Lung microvascular endothelial cell (primary cell): ENCODE results near the gene ATP13A4. TPM values are rescaled to one million over a fixed set of nuclear protein-coding genes. Genes with fewer than 3 reads are reported as not detected.
"Not testable (repeated sequence)": the region's sequence is repeated elsewhere in the genome, so short reads cannot be mapped to it uniquely, and the experiment has no call there.

ENCODE experiments used
- DNase-seq, 2 donors: peaks; one replicate each; pipeline versions ENCODE4 v3.0.0 to v3.0.0-alpha.2; 2010; ENCODE audit warnings: low read depth in 2 of 2
- total RNA-seq: library from RNA; depleted of rRNA; stranded (reverse); fragments of >200 nt; gene quantifications from 2 replicates; pipeline ENCODE4 v1.2.1, GENCODE V29; 2014

The ATP13A4 gene
- total RNA-seq, 1 donor from 2014 or later: not detected

DNA sequence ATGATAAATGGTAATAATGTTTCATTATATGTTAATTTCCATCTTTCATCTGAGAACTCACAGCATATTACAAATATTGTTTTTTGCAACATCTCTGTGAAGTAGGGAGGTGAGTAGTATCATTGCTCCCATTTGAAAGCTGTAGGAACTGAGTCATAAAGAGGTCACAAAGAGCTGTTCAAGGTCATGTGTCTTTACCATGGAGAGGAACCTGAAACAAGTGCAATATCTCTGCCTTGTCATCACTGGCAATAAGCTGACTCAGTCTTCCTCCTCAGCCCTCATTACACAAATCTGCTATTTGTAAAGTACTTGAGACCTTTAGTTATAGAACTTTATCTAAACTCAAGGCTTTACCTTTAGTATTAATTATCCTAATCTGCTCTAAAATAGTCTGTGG lies 4.4 kb upstream of the ATP13A4 start:
- DNase-seq: peak in 1 of 2 donors; percentile 5

DNA sequence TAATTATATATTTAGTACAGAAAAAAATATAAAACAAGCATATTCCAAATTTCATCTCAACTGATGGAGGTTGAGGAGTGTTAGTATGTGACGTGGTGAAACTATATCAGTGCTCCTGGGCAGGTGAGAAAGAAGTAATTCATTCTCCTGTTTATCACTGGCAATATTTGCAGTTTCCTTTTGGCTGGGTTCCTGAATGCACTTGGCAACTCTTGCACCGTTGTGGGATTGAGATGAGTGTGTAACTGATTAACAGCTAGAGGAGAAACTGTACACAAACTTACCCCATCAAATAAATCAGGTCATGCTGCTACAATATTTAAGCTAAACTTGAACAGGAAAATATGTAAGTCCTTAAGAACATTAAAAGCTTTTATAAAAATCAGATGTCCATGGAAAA lies 2.1 kb upstream of the ATP13A4 start:
- DNase-seq: no peak

DNA sequence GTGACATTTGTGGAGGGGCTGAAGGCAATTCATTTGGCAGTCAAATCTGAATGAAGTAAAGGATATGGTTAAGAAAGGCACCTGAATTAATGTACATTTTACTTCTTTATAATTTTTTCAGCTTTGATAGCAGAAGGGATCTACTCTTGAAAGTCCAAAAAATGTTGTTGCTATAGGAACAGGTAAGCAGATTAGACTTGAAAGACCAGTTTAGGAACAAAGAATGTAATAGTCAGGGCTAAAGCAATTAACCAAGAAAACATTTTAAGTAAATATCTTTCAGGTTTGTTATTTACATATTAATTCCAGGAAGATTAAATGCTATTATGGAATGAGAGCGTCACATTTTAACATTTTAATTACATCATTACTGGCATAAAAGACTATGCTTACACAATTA lies 1.1 kb downstream of the ATP13A4 start:
- DNase-seq: no peak

DNA sequence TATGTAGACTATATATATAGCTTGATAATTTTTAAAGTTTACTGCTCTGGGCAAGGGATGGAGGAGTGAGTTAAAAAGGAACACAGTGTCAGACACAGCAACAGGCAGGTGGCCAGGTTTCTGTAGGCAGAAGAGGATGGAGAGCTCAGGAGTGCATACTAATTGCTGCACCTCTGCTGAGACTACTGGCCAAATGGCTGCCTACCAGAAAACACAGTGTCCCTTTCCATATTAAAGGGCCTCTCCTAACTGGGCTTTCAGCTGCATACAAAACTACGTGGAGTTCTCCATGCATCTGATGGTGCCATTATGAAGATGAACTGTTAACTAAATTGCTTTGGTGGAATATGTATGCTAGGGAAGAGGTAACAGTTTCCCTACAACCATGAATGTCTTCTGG lies 1.8 kb downstream of the ATP13A4 start:
- no peak for DNase-seq

DNA sequence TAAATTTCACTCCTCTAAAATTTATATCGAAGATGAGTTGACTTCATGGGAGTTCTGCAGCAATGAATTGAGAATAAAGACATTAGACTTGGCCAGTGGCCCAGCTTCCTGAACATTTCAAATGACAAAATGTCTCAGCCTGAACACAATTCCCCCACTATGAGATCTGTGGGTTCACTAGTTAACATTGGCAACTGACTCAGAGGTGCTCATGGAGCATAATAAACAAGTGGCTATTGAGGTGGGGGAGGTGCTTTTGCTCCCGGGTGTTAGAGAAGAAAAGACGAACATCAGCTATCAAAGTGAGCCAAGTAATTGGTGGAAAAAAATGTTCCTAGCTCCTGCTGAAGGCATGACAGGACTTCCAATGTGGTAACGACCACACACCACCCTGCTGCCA lies 6.3 kb downstream of the ATP13A4 start:
- no peak for DNase-seq

DNA sequence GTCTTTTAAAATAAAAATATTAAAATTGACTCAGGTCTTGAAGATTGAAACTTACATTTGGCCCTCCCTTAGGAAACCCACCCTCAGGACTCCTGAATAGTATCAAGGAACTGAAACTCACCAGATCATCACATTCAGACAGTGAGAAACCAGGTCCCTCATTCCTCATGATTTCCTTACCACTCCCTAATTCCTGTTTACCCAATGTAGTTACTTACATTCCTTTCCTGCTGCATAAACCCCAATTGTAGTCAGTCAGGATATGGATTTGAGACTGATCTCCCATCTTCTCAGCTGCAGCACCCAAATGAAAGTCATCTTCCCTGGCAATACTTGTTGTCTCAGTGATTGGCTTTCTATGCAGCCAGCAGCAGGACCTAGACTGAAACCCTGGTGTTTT lies 8.6 kb downstream of the ATP13A4 start:
- no peak for DNase-seq

DNA sequence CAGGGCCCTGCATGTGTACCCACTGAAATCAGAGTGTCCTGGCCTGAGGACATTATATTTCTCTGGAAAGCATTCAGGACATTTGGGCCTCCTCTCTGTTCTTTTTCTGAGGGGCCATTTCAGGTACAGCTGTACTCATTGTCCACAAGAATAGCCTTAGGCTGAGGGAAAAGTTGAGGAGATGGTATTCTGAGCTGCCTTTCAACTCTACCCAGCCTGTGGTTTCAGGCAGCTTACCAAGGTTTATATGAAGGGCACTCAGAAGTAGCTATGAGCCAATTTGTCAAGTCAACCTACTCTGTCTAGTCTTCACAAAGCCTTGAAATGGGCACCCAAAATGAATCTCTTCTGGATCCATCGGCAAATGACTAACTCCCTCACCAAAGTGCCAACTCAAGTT lies 9.4 kb downstream of the ATP13A4 start:
- no peak for DNase-seq

DNA sequence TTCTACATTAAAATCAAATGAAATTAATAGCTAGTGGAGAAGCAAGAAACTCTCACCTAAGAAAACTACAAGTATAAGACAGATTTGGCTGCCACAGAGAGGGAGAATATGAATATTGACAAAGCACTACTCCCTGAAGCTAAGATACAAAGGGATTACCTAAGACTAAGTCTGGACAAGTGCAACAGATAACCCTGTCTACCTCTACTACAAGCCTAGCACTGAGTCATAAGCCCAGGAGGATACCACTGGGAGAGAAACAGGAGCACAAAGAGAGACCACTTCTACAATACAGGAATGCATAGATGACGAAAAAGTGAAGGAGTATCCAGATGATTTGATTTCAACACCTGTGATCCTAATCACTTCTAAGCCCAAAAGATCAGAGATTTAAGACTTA lies 10.4 kb downstream of the ATP13A4 start:
- DNase-seq: no peak

DNA sequence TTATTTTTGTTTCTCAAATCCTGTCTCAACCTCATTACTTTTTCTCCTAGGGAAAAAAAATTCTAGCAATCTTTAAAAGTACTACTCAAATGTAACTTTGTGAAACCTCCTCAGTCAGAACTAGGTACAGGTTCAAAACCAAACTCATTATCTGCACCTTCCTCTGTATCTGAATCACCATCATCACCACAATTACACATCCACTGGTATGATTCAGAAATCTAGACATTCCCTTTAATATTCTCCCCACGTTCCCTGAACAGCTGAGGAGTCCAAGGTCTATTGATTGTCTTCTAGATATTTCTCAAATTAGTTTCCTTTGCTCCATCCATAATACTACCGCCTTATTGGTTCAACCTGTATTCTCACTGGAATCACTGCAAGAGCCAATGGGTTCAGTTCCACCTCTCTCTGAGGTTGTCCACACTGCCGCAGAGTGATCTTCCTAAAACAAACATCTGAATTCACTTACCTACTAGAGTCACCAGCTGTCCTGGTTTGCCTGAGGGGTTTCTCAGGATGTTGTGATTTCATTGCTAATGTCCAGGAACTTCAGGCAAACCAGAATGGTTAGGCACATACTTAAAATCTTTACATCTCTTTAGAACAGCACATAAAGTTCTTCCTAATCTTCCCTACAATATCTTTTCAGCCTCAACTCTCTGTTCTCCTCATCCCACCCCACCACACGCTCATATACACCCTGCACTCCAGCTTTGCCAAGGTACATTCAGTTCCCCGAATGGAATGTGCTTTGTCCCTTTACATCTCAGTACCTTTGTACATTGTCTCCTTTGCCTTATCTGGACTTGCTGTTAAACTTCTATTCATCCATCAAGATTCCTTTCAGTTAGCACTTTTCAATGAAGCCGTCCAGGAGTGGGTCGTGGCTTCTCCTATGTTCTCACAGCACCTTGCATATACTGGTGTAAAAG lies 24.2 kb downstream of the ATP13A4 start:
- DNase-seq: no peak

DNA sequence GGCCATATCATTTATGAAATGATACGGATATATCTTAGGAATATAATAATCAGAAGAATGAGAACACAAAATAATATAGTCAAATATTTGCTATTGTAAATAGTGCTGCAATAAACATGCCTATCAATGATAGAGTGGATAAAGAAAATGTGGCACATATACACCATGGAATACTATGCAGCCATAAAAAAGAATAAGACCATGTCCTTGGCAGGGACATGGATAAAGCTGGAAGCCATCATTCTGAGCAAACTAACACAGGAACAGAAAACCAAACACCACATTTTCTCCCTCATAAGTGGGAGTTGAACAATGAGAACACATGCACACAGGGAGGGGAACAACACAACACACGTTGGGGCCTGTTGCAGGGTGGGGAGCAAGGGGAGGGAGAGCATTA lies 28.6 kb downstream of the ATP13A4 start:
- not testable (repeated sequence) for DNase-seq

DNA sequence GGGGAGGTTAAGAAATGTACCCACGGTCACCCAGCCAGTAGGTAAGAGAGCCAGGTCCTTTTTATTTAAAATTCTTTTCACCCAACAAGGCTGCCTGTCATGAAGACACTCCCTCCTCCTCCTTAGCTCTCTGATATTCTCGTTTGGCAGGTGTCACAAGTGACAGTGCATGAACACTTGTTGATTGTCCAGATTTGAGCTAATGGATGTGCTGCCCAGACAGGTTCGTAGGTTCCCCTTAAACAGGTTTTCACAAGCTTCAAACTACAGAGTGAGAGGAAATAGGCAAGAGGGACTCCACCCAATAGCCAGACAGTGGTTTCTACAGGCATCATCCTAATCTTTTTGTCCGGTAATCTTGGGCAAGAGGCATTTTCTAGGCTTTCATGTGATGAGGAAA lies 32.2 kb downstream of the ATP13A4 start:
- DNase-seq: no peak

DNA sequence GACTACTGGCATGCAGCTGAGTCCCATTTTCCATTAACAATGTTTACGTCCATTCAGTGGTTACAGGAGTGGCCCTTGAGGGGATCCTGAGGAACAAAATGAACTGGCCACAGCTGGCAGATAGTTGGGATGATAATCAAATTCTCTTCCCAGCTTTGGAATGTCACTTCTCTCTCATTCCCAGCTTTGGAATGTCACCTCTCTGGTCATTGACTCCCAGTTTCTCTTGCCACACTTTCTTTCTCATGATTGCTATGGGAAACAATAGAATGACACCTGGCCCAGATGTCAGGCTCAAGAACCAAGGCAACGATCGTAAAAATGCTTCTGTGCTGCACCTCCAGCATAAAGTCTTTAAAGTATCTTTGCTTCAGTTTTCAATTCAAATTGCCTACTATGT lies 34.0 kb downstream of the ATP13A4 start:
- DNase-seq: no peak

DNA sequence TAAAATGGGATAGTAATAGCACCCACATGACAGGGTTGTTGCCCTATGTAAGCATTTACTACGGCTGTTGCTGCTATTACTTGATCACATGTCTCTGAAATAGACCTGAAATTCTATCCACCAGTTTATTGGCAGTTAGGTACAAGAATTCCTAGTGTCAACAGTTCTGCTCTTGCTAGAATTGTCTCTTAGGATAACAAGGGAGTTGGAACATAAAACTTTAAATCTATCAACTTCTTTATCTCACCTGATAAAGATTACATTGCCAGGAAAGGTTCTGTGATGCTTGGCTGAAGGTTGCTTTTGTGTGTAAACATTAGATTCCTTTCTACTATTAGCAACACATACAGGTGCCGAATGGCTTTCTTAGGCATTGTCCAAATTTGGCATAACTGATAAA lies 38.7 kb downstream of the ATP13A4 start:
- no peak for DNase-seq

DNA sequence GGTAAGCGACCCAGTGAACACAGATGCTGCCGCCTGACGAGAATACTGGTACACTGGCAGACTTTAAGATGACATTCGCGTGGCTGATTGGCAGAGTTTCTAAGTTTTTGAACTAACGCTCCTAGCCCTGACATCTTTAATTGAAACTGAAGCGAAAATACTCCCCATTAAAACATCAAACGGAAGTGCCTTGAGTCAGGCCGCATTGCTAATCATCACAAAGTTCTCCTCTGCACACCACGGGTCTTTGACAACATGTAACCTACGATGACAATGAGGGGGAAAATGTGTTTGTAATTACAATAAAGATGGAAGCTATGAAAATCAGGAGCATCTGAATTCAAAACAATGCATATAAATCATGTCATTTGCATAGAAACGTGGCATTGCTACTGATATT lies 44.5 kb downstream of the ATP13A4 start:
- DNase-seq: no peak

DNA sequence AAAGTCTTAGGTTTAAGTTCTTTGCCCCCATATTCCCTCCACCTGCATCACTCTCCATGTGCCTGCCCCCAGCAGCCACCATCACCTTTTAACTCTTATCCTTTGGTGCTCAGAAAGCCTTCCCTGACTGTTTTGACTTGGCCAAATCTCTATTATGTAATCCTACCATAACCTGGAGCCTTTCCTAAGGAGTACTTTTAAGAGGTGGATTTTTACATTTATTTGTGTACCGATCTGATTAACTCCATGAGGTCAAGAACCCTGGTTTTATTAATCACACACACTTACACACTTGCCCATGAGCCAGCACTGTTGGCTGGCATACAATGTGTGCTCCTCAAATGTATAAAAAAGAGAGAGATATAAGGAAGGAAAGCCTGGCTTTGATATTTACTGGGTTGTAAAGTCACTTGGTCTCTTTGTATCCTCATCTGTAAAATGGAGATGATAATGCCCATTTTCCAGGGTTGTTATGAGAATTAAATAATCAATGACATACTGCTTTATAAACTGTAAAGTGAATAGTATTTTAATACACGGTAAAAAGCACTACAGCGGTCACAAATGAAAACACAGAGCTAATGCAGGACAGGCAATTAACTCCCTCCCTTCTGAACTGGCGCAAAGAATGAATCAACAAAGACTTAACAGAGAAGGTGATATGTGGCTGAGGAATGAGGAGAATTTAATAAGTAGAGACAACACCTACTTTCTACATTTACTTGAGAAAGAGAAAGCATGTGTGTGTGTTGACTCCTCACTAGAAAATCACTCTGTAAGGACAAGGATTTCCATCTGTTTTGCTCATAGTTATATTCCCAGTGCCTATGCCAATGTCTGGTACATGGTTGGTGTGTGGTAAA lies 45.4 kb downstream of the ATP13A4 start:
- DNase-seq: no peak

DNA sequence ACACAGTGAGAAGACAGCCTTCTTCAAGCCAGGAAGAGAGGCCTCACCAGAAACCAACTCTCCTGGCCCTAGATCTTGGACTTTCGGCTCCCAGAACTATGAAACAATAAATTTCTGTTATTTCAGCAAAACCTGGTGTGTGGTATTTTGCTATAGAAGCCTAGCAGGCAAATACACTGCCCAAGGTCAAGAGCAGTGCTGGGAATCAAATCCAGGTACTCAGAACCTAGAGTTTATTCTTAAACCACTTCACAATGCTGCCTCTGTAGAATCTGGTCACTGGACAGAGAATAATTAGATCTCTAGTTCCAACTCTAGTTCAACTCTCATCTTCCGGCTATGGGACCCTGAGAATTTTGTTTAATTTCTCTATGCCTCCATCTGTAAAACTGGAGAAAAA lies 46.6 kb downstream of the ATP13A4 start:
- DNase-seq: no peak

DNA sequence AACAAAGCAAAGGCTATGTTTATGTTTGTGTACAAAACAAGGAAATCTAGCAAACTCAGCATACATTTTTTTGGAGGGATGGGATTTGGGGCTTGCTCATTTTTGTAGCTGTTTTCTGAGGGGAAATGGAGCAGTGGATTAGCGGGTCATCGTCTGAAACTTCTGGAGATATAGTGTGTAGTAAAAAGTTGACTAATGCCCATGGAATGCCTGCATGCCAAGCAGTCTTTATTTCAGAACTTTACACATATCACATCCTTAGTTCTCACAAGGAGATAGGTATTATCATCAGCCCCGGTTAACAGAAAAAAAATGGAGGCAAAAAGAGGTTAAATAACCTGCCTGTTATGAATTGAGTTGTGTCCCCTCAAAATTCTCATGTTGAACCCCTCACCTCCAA lies 47.1 kb downstream of the ATP13A4 start:
- DNase-seq: no peak

DNA sequence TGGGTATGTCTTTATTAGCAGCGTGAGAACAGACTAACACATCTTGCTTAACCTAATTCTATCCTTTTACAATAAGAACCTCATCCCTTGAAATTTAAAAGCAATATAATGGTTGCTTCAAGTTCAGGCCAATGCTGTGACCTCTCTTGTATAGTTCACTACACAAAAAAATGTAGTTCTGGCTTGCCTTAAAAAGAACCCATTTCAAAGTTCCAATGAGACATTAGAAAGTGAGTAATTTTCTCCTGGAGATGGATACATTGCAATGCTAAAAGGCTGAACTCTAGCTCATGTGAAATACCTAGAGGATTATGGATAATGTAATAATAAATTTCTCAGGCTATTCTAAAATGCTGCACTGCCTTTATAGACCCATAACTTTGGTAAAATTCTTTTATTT lies 47.8 kb downstream of the ATP13A4 start:
- DNase-seq: no peak

DNA sequence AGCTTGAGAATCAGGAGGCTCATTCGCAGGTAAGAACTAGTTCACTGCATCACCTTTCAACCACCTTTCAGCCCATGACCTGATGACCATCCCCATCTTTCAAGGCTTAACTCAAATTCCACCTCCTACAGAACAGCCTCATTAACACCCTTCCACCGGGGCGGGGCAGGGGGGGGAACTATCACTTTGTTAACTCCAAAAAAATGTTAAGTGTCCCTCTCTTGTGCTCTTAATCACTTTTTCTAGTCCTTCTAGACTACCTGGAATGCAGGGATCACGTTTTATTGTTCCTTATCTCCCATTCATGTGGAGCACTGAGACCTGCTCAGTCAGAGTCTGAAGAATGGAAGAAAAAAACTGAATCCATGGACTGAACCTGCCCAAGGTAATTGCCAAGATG lies 51.8 kb downstream of the ATP13A4 start:
- DNase-seq: no peak

DNA sequence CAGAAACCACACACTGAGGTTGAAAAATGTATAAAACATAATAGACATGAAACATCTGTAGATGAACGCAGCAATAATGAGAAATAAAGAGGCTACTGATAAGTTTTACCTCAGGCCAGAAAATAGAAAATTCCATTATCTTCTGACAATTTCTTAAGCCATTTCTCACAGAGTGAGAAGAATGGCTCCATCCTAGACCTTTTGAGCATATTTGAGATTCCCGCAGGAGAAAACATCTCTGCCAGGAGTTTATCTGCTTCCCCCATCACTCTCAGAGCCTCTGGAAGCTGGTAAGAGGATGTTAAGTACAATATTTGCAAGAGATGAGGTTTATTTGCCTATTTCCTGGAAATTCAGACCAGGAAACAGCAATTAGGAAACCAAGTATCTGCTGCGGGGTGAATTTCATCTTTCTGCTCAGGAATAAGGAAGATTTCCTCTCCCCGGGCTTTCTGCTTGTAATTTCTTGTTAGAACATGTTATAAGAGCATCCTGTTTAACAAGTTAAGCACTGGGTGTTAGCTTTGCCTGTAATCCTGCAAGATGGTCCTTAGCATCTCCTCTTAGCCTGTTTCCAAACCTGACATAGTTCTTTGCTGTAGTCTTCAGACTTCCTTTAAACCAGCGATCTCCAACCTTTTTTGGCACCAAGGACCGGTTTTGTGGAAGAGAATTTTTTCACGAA lies 54.8 kb downstream of the ATP13A4 start:
- no peak for DNase-seq

DNA sequence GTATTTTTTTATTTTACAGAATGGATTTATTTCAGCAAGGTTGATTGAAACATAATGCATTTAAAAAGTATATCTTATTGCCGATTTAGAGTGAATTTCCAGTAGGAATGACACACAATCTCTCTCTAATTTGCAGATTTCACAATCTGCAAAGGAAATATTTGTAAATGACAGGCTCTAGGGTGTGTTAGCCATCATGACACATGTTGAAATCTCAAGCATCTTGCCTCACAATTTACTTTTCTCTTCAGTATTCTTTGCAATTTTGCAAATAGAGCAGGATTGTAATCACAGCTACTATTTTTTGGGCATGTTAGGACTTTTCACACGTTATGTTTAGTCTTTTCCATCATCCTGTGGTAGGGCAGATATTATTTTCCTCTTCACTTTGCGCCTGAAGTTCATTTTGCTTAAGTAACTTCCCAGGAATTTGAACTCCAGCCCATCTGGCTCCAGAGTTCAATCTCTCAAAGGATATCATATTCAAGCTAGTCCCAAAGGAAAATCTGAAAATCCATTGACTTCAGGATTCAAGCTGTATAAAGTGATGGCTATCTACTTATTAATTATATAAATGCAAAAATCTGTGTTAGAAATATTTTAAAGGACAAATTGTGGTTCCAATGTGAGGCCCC lies 55.4 kb downstream of the ATP13A4 start:
- no peak for DNase-seq

DNA sequence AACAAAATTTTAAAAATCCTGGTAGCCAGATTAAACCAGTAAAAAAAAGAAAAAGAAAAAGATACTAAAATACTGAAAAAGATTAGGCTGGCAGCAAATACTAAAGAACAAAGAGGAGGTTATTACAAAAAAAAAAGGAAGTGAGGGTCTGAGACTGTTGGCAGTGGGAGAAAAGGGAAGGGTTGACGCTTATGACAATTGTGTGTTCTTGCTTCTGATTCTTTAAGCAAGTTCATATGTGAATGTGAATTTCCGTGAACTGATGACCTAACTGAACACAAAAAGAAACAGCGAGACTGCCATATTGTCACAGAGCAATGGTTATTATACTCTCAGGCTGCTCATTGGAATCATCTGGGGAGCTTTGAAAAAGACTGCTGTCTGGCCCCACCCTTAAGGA lies 56.5 kb downstream of the ATP13A4 start:
- DNase-seq: no peak
